ENCODE results near the gene ACSL6. TPM values are rescaled to one million over a fixed set of nuclear protein-coding genes. Genes with fewer than 3 reads are reported as not detected.

The ACSL6 gene
- total RNA-seq, 1 donor from 2014 or later = 2.7 TPM

- Histone ChIP-seq H3K27me3 (ENCODE audit: low read depth) (peaks cover 11% of the 10 kb centered on the region), H3K4me1 (no peaks in the 10 kb centered on the region), H3K27ac (replicated peaks) (no peak overlapping the region), H3K4me3 (no peak overlapping the region), H3K9me3 (replicated peaks) (peaks cover 22% of the 10 kb centered on the region), H3K36me3 (no peaks in the 10 kb centered on the region)
- no peak for TF ChIP-seq CTCF (IDR thresholded peaks at IDR 0.05; ENCODE audit: borderline replicate concordance)
- intact Hi-C loops (cut with micrococcal nuclease) = no loop called here
- DNase-seq = no peak
These were observed 21.7 kb upstream of the ACSL6 start for GRCh38 chr5:132033122-132033521.

GRCh38 chr5:132032196-132032595 is 20.7 kb upstream of the ACSL6 start:
- Histone ChIP-seq H3K36me3 (no peaks in the 10 kb centered on the region), H3K27ac (replicated peaks) (no peak overlapping the region), H3K9me3 (replicated peaks) (peaks cover 16% of the 10 kb centered on the region), H3K27me3 (ENCODE audit: low read depth) (peaks cover 13% of the 10 kb centered on the region), H3K4me1 (no peaks in the 10 kb centered on the region), H3K4me3 (no peak overlapping the region)
- intact Hi-C loops (cut with micrococcal nuclease) = no loop called here
- no peak for TF ChIP-seq CTCF (IDR thresholded peaks at IDR 0.05; ENCODE audit: borderline replicate concordance)
- DNase-seq = no peak

- H3K4me1 ChIP-seq = no peaks in the 10 kb centered on the region
- peaks cover 16% of the 10 kb centered on the region for H3K9me3 ChIP-seq (replicated peaks)
- intact Hi-C loops (cut with micrococcal nuclease) = no loop called here
- no peaks in the 10 kb centered on the region for H3K36me3 ChIP-seq
- no peak for TF ChIP-seq CTCF (IDR thresholded peaks at IDR 0.05; ENCODE audit: borderline replicate concordance)
- no peak overlapping the region for H3K4me3 ChIP-seq
- DNase-seq = no peak
- H3K27me3 ChIP-seq (ENCODE audit: low read depth) = peaks cover 18% of the 10 kb centered on the region
- no peak overlapping the region for H3K27ac ChIP-seq (replicated peaks)
These were observed 19.2 kb upstream of the ACSL6 start for GRCh38 chr5:132030610-132031009.

- Histone ChIP-seq H3K36me3 (no peaks in the 10 kb centered on the region), H3K27me3 (ENCODE audit: low read depth) (peaks cover 24% of the 10 kb centered on the region), H3K27ac (replicated peaks) (no peak overlapping the region), H3K4me1 (no peaks in the 10 kb centered on the region), H3K4me3 (no peak overlapping the region), H3K9me3 (replicated peaks) (peaks cover 16% of the 10 kb centered on the region)
- no peak for DNase-seq
- TF ChIP-seq CTCF (IDR thresholded peaks at IDR 0.05; ENCODE audit: borderline replicate concordance) = no peak
- intact Hi-C loops (cut with micrococcal nuclease) = no loop called here
These were observed 18.3 kb upstream of the ACSL6 start for GRCh38 chr5:132029609-132030330.

GRCh38 chr5:132027027-132027426 is 15.6 kb upstream of the ACSL6 start:
- Histone ChIP-seq H3K4me1 (no peaks in the 10 kb centered on the region), H3K27me3 (ENCODE audit: low read depth) (peaks cover 39% of the 10 kb centered on the region), H3K9me3 (replicated peaks) (no peaks in the 10 kb centered on the region), H3K27ac (replicated peaks) (no peak overlapping the region), H3K4me3 (no peak overlapping the region), H3K36me3 (no peaks in the 10 kb centered on the region)
- DNase-seq = no peak
- intact Hi-C loops (cut with micrococcal nuclease) = no loop called here
- no peak for TF ChIP-seq CTCF (IDR thresholded peaks at IDR 0.05; ENCODE audit: borderline replicate concordance)
